GM12892 (cell line): Measurements from ENCODE around the gene RPL10.

ENCODE experiments used
- POLR2A ChIP-seq: IDR thresholded peaks from 2 replicates; pipeline ENCODE4 v1.6.1; 2011; ENCODE audit warnings: low read depth, low read length, control low read depth
- TAF1 ChIP-seq: IDR thresholded peaks from 2 replicates; pipeline ENCODE4 v1.6.1; 2011; ENCODE audit warnings: low read depth, mild to moderate bottlenecking, control low read depth, low read length, borderline replicate concordance

DNA sequence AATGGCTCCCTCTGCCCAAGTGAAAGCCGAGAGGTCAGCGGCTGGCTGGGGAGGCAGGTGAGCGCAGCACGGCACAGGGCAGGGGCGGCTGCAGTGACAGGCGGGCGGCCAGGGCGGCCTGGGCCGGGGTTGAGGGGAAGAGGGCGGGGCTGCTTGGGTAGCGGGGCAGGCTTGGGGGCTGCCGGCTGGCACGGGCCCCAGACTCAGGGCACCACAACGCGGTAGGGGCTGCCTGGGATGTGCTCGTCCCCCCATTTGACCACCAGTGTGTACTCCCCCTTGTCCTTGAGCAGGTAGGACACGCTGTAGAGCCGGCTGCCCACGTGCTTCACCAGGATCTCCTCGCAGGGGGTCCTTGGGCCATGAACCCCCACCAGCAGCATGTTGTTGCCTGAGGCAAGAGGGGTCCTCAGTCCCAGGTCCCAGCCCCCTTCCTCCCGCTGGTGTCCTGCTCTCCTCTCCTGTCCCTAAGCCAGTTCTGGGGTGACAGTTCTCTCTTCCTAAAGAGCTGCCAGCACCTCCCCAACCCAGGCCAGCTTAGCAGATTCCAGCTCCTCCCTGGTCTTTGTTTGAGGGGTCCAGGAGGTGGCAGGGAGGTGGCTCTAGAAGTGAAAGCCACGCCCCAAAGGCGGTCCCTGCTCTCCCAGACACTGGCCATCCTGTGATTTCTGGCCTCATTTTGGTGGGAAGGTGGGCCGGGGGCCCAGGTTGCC is 49.4 kb upstream of the RPL10 start:
- TF ChIP-seq POLR2A (no peak), TAF1 (no peak)
